NCI-H187 treated with DMSO at 0.1 percent for 48 hours (cell line): ENCODE measurements around the gene AKAP5.
"Not testable (repeated sequence)": the region's sequence is repeated elsewhere in the genome, so short reads cannot be mapped to it uniquely, and the experiment has no call there.

Experiments
- DNase-seq: peaks from one replicate; lab custom pipeline; 2025; lab: John Stamatoyannopoulos, UW

The AKAP5 gene

GRCh38 chr14:64503434-64504309 lies 38.4 kb downstream of the AKAP5 start, which contains the start of gene ZBTB25:
ZBTB25 (minus strand) TSS chr14:64503838; CDS start chr14:64490533, 13,305 bp downstream.
- peak; percentile 33 for DNase-seq

DNA sequence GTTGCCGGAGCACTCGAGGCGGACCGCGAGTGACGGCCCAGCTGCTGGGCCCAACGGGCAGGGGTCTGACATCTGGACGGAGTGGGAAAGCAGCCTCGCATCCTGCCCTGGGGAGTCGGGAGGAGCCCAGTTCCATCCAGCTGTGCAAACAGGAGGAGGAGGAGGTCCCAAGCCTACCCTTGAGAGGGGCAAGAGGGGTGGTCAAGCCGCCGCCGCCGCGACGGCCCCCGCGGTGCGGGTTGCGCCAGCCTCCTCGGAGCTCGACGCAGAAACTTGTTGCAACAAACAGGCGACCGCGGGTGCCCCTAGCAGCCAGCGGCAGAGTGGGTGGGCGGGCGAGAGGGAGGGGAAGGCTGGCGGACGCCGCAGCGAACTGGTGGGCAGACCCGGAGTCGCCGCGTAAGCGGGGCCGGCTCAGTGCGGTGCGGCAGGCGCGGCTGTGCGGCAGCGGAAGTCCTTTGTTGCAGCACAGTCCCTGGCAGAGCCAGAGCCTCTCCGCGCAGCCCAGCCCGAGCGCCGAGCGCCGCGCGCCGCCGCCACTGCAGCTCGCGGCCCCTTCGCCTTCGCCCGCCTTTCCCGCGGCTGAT lies 39.1 kb downstream of the AKAP5 start, which contains the start of gene ZBTB1:
Gene ZBTB1, plus strand, starts transcription at position 461 of the 587 bp plus-strand sequence. CDS start 16,735 bp downstream, outside the sequence.
- peak; percentile 36 for DNase-seq

- peak; percentile 51 for DNase-seq
Observed at GRCh38 chr14:64504897-64505794, 39.8 kb downstream of the AKAP5 start.

- DNase-seq: no peak
Observed at GRCh38 chr14:64506721-64507120, 41.4 kb downstream of the AKAP5 start.

DNA sequence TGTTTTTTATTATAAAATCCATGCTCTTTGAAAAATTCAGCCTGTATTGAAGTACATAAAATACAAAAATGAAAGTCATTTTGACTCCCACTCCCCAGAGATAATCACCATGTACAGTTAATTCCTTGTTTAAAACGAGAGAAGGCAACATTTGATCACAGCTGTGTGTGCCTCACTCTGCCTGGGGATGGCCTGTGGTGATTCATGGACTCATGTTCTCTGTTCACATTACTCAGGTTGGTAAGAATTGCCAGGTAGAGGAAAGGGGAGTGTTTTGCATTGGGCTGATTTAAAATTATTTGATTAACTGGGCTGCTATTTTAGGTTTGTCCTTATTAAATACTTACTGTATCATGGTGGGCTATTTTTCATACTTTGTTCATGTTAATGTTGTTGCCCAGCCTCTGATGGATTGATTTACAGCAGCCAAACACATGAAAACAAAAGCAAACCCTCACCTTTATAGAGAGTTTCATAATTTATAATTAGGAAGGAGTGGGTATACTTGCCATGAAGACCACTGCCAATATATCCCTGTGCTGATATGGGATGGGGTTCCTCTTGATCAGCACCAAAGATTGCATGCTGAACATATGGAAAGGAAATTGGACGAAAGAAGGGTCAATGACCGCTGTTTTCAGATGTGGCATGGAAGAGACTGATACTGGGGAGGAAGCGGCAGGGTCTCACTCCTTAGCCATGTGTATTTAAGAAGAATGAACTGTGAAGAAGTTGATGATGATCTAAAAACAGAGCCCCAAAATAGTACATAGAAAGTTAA lies 42.3 kb downstream of the AKAP5 start:
- no peak for DNase-seq

DNA sequence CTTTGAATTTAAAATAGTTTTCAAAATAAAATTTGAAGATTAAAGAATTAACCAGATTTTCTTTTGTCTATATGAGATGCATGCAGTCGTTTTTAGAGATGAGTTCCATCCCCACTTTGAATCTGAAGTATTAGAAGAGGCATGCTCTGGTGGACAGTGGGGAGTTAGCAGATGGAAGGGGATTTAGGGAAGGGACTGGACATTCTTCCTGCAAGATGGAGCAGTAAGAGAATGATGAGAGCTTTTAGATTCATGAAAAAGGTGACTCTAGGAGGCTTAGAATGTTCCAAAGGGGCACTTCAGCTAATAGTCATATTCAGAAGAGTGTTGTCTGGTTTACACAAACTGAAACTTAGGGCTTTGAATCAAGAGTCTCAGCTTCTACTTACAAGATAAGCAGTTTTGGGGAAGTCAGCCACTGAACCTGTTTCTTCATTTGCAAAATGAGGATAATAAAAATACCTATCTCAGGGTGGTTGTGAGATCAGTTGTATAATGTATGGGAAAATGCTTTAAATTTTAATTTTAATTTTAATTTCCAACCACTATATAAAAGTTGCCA lies 43.0 kb downstream of the AKAP5 start:
- no peak for DNase-seq

DNA sequence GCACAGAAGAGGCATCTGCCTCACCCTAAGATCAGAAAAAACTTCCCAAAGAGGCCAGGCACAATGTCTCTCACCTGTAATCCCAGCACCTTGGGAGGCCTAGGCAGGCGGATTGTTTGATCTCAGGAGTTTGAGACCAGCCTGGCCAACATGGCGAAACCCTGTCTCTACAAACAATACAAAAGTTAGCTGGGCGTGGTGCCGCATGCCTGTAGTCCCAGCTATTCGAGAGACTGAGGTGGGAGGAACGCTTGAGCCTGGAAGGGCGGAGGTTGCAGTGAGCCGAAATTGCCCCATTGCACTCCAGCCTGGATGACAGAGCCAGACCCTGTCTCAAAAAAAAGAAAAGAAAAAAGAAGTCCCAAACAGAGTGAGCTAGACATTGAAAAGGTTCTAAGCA lies 43.7 kb downstream of the AKAP5 start:
- DNase-seq: no peak

DNA sequence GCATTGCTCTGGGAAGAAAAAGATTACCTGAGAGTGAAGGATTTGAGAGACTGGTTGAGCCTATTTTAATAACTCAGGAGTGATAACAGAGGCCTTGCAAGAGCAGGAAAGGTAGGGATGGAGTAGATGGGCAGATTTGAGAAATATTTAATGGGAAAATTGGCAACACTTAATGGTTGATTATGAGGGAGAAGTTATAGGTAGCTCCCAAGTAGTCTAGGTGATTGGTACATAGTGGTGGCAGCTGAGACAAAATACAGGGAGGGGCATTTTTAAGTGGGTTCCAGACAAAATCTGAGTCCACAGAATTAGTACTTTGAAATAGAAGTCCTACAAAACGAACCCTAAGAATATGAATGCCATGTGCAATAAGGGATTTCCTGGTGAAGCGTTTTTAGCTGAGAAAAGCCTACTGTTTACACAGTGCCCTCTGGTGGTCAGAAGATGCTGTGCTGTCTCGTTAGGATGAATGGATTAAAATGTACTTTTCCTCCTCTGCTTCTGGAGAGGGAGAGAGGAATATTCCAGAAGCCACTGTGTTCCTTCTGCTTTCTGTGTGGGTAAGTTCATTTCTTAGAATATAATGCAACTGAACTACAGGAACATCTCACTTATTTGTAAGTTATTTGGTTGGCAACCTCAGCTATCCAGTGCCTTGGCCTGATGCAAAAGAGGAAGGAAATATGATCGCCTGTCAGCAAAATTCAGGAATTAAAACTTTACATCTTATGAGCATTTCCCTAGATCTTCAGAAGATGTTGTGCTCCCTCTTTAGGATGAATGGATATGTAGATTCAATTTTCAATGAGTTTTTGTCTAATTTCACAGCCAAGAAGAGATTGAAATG lies 45.7 kb downstream of the AKAP5 start:
- peak; percentile 49 for DNase-seq

DNA sequence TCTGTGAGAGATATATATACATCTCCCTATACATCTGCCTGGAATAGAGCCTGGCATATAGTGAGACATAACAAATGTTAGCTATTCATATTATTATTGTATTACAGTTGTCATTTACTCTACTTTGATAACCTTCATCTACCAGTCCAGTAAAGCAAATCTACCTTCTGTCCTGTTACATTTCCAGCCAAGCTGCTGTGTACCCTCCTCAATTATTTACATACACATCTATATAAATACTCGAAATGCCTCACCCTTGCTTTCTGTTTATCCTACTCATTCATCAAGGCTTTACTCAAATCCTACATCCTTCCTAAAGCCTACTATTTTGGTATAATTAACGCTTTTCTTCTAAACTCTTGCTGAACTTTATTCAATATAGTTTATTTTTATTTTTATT lies 48.0 kb downstream of the AKAP5 start:
- no peak for DNase-seq

- no peak for DNase-seq
Observed at GRCh38 chr14:64515053-64515452, 49.8 kb downstream of the AKAP5 start.

- no peak for DNase-seq
Observed at GRCh38 chr14:64516969-64517368, 51.7 kb downstream of the AKAP5 start.

DNA sequence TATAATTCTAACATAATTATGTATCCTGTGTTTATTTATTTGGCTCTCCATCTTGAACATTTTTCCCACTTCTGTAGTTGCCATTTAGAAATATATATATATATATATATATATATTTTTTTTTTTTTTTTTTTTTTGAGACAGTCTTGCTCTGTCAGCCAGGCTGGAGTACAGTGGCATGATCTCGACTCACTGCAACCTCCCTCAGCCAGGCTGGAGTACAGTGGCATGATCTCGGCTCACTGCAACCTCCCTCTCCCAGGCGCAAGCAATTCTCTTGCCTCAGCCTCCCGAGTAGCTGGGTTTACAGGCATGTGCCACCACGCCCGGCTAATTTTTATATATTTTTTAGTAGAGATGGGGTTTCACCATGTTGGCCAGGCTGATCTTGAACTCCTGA lies 52.4 kb downstream of the AKAP5 start:
- not testable (repeated sequence) for DNase-seq

GRCh38 chr14:64518229-64518628 lies 52.9 kb downstream of the AKAP5 start:
- DNase-seq: no peak

GRCh38 chr14:64520699-64521098 lies 55.4 kb downstream of the AKAP5 start:
- no peak for DNase-seq

- no peak for DNase-seq
Observed at GRCh38 chr14:64522591-64523355, 57.5 kb downstream of the AKAP5 start.
